ENCODE data around the gene ICAM2.

The ICAM2 gene

DNA sequence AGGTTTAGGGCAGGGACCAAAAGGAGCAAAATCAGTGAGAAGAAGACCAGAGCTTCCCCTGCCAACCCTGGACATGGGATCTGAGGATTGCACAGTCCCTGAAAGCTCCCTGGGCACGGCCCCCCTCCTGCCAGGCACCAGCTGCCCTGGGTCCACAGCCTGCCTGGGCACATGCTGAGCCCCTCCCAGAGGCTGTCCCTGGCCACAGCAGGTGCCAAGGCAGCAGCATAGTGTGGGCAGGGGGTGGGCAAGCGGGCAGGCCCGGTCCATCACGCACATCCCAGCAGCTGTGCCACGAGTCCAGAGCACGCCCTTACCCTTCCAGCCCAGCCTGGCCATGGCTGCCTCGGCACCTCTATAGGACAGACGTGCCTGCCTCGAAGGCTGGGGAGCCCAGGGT, 60.4 kb downstream of the ICAM2 start:
- TF ChIP-seq, protein P1, sequence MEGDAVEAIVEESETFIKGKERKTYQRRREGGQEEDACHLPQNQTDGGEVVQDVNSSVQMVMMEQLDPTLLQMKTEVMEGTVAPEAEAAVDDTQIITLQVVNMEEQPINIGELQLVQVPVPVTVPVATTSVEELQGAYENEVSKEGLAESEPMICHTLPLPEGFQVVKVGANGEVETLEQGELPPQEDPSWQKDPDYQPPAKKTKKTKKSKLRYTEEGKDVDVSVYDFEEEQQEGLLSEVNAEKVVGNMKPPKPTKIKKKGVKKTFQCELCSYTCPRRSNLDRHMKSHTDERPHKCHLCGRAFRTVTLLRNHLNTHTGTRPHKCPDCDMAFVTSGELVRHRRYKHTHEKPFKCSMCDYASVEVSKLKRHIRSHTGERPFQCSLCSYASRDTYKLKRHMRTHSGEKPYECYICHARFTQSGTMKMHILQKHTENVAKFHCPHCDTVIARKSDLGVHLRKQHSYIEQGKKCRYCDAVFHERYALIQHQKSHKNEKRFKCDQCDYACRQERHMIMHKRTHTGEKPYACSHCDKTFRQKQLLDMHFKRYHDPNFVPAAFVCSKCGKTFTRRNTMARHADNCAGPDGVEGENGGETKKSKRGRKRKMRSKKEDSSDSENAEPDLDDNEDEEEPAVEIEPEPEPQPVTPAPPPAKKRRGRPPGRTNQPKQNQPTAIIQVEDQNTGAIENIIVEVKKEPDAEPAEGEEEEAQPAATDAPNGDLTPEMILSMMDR (conservative IDR thresholded peaks at IDR 0.05; ENCODE audit: low read depth, low read length), result no peak
- Histone ChIP-seq H4K20me1 (ENCODE audit: insufficient read depth) (no peaks in the 10 kb centered on the region), H3K27me3 (ENCODE audit: insufficient read depth, low read depth) (peaks cover 5% of the 10 kb centered on the region; the same call in 1 of the 2 replicates), H3K36me3 (ENCODE audit: insufficient read depth) (no peaks in the 10 kb centered on the region), H3K4me2 (no peak overlapping the region), H3K79me2 (ENCODE audit: insufficient read depth, low read depth) (no peaks in the 10 kb centered on the region), H3K4me1 (ENCODE audit: low read depth, poor library complexity, severe bottlenecking) (no peaks in the 10 kb centered on the region), H3K9ac (no peak overlapping the region), H2AFZ (ENCODE audit: low read depth) (no peak overlapping the region), H3K4me3 (IDR thresholded peaks at IDR 0.05; ENCODE audit: insufficient read depth, low read depth, low read length) (no peak overlapping the region), H3K27ac (no peak overlapping the region)

DNA sequence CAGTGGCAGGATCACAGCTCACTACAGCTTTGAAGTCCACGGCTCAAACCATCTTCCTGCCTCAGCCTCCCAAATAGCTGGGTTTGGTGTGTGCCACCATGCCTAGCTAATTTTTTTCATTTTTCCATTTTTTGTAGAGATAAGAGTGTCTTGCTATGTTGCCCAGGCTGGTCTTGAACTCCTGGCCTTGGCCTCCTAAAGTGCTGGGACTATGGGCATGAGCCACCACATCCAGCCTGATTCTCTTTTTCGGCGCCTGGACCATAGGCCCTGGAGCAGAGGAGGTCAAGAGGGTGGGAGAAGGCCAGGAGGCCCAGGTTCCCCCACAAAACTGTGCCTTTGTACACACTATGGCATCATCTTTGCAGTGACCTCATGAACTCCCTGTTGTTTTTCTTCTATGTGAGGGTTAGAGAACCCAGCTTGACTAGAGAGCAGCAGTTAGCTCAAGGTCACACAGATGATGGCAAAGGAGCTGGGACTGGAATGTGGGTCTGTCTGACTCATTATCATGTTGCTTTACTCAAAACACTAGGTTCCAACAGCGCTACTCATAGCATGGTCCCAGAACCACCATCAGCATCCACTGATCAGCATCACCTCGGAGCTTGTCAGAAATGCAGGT, 64.0 kb downstream of the ICAM2 start:
- H4K20me1 ChIP-seq (ENCODE audit: insufficient read depth), result no peaks in the 10 kb centered on the region
- no peak overlapping the region for H3K9ac ChIP-seq
- H3K4me3 ChIP-seq (IDR thresholded peaks at IDR 0.05; ENCODE audit: insufficient read depth, low read depth, low read length), result no peak overlapping the region
- no peaks in the 10 kb centered on the region for H3K4me1 ChIP-seq (ENCODE audit: low read depth, poor library complexity, severe bottlenecking)
- no peak overlapping the region for H3K27ac ChIP-seq
- no peak overlapping the region for H2AFZ ChIP-seq (ENCODE audit: low read depth)
- no peak overlapping the region for H3K4me2 ChIP-seq
- no peaks in the 10 kb centered on the region for H3K79me2 ChIP-seq (ENCODE audit: insufficient read depth, low read depth)
- TF ChIP-seq, protein P1 (conservative IDR thresholded peaks at IDR 0.05; ENCODE audit: low read depth, low read length), result no peak
- no peaks in the 10 kb centered on the region for H3K27me3 ChIP-seq (ENCODE audit: insufficient read depth, low read depth)
- H3K36me3 ChIP-seq (ENCODE audit: insufficient read depth), result no peaks in the 10 kb centered on the region

DNA sequence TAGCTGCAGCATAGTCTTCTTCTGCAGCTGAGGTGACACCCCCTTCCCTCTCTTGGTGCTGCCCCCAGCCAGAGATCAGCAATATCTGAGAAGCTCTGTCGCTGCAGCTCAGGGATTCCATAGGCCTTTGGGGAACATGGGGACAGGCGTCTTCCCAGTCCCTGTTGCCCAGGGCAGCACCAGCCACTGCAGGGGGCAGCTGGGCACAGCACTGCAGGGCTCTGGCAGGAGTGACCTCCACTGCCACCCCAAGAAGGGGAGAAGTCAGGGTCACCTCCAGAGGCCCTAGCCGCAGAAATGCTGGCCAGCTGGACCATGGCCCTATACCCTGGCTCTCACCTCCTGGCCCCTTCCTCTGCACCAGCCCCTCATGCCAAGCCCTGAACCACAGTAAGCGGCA, 64.6 kb downstream of the ICAM2 start:
- Histone ChIP-seq H3K36me3 (ENCODE audit: insufficient read depth) (no peaks in the 10 kb centered on the region), H3K4me2 (no peak overlapping the region), H3K27ac (no peak overlapping the region), H3K4me3 (IDR thresholded peaks at IDR 0.05; ENCODE audit: insufficient read depth, low read depth, low read length) (no peak overlapping the region), H3K27me3 (ENCODE audit: insufficient read depth, low read depth) (0 out of 2 replicates have a peak, but pooled peaks cover 3% of the 10 kb centered on the region), H3K9ac (no peak overlapping the region), H3K4me1 (ENCODE audit: low read depth, poor library complexity, severe bottlenecking) (no peaks in the 10 kb centered on the region), H3K79me2 (ENCODE audit: insufficient read depth, low read depth) (no peaks in the 10 kb centered on the region), H4K20me1 (ENCODE audit: insufficient read depth) (no peaks in the 10 kb centered on the region), H2AFZ (ENCODE audit: low read depth) (no peak overlapping the region)
- TF ChIP-seq, protein P1 (conservative IDR thresholded peaks at IDR 0.05; ENCODE audit: low read depth, low read length), result no peak

DNA sequence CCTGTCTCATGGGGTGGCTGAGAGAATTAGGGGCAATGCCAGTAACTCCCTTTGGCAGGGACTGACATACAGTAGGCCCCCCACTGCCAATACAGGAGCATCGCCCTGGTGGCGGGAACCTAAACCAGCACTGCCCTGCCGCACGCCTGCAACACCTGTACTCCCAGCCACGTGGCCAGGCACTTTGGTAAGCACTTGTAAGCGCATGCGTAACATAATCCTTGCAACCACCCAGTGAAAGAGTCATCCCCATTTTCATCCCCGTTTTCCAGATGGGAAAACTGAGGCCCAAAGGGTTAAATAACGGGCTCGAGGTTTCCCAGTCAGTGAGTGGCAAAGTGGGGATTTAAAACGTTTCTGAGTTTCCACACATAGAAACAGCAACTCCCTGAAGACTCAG, 65.2 kb downstream of the ICAM2 start:
- Histone ChIP-seq H3K79me2 (ENCODE audit: insufficient read depth, low read depth) (no peaks in the 10 kb centered on the region), H4K20me1 (ENCODE audit: insufficient read depth) (no peaks in the 10 kb centered on the region), H3K4me2 (no peak overlapping the region), H3K4me3 (IDR thresholded peaks at IDR 0.05; ENCODE audit: insufficient read depth, low read depth, low read length) (no peak overlapping the region), H3K27ac (no peak overlapping the region), H3K27me3 (ENCODE audit: insufficient read depth, low read depth) (0 out of 2 replicates have a peak, but pooled peaks cover 6% of the 10 kb centered on the region), H3K4me1 (ENCODE audit: low read depth, poor library complexity, severe bottlenecking) (no peaks in the 10 kb centered on the region), H3K36me3 (ENCODE audit: insufficient read depth) (no peaks in the 10 kb centered on the region), H2AFZ (ENCODE audit: low read depth) (no peak overlapping the region), H3K9ac (no peak overlapping the region)
- TF ChIP-seq, protein P1 (conservative IDR thresholded peaks at IDR 0.05; ENCODE audit: low read depth, low read length), result no peak
